GM19238 (cell line): Measurements from ENCODE around the gene PTPN21.

ENCODE experiments used
- DNase-seq: peaks from one replicate; pipeline ENCODE4 v3.0.0; 2011; ENCODE audit warnings: low spot score; ENCODE audit not compliant: insufficient read length

PTPN21 gene

DNA sequence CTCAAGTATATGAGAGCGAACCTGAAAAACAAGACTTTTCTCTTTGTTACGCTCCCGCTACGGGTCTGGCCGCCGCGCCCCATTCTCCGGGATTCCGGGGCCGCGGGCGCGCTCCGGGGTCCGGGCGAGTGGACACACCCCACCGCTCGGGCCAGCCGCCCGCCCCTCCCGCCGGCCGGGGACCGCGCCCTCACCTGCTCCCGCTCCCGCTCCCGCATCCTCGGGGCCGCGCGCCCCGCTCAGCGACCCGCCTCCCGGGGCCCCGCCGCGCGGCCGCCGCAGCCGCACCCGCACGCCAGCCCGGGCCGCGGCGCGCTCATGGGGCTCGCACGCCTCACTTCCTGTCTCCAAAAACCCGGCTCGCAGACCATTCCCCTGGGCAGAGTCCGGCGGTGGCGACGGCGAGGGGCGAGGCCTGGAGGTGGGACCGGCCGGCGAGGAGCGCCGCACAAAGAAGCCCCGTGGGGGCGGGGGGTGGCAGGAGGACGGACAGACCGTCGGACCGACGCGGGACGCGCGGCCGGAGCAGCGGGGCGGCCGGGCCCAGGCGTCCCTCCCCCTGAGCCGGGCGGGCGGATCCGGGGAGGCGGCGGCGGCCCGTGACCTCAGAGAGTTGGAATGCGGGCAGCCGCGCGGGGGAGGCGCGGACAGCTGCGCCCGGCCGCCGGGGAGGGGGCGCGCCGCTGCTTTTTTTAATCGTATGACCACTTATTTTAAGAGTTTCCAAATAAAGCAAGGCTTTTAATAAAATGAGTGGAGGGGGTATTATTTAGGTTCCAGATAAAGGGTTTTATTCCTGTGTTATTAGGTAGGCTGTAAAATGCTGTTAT, at the start of gene PTPN21:
Gene PTPN21, minus strand, starts transcription at position 551 of the 830 bp plus-strand sequence. CDS start 4,590 bp downstream, outside the sequence.
- peak; percentile 34 for DNase-seq

DNA sequence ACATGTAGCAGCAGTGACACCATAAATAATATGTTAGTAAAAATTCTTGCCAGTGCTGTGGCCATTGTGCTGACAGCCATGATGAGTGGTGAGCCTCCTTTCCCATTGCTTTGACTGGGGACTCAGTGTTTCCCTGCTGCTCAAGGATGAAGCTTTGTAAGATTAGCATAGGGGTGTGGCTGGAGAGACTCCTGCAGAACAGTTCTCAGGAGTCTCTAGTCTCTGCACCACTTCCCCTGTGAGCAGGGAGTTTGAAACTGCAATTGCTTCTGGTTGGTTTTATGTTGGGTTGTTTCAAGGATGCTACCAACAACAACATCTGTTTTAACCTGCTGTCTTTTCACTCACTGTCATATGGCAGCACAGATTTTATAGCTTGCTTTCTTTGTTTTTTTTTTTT, 49.4 kb upstream of the PTPN21 start:
- DNase-seq: no peak

DNA sequence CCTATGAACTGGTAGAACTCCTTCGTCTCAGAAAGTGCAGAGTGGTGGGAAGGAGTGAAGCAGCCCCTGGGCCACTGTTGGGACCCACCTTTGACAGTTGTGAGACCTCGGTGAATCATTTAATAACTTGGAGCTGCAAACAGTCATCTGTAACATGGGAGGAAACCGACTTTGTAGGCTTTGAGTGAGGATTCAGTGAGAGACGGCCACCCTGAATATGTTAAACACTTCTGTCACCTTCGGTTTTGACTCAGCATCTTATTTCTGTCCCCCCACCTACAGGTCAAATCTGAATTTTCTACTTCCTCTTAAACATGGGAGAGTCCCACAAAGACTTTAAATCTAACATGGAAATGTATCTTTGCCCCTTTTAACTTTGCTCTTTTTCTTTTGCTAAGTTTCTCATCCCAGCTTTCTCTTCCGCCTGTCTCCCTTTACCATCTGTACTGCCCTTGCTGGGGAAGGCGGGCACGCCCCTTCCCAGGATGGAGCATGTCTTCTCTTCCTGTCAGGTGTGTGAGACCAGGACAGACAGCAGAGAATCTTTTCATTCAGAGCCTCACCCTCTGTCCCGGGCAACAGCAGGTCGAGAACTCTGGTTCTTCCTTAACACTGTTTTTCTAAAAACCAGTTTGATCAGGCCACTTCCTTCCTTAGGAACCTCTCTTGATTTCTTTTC, 45.1 kb upstream of the PTPN21 start:
- peak; percentile 28 for DNase-seq

DNA sequence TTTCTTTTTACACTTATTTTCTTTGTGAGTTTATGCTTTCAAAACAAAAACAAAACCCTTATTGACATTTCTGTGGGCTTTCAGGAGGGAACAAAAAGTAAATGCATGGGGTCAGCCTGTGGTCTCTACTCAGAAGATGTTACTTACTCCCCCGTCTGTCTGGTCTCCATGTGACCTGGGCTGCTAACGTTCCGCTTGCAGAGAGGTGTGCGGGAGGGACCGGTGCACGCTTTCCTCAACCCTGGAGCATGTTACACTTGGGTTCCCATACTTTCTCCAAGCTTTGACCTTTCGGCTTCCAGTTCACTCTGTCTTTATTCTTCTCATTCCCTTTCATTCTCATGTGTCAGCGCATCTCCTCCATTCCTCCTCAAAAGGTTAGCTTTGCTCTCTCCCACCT, 44.5 kb upstream of the PTPN21 start:
- DNase-seq: no peak

DNA sequence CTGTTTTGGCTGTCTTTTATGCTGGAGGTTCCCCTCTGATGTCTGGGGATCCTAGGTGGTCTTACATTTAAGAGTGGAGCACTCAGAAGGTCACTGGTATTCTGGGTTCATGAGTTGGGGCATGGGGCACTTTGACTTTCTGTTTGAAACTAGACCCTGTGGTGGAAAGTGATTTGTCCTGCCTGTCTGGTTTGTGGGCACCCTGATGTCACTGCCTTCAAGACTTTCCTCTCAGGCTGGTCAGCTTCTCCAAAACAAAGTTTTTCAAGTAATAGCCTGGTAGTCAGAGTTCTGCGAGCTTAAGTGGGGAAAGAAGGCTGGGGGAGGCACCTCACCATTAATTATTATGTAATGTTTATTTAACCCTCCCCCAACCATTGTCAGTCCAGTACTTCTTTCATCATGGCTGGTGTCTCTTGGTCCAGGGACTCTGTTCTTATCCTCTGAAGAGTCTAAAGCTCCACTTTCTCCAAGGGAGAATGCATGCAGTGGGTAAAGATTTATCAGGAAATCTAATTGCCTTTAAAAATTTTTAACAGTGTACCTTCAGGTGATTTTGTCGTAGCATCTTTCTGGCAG, 43.4 kb upstream of the PTPN21 start:
- DNase-seq: no peak

DNA sequence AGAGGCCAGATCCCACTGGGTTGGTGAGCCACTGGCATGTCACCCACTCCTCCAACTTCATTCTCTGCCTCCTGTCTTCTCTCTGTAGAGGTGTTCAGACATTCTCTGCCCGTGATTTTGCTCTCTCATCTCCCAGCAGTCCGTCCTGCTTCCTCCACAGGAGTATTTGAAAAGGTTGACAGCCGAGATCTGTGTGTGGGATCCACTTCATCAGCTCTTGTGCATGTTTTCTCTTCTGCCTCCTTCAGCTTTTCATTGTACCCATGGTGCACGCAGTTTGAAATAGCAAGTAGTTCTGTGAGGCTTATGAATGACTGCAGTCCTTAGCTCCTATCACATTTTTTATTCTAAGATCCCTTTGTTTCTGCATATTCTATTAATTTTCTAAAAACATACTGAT, 42.8 kb upstream of the PTPN21 start:
- no peak for DNase-seq

DNA sequence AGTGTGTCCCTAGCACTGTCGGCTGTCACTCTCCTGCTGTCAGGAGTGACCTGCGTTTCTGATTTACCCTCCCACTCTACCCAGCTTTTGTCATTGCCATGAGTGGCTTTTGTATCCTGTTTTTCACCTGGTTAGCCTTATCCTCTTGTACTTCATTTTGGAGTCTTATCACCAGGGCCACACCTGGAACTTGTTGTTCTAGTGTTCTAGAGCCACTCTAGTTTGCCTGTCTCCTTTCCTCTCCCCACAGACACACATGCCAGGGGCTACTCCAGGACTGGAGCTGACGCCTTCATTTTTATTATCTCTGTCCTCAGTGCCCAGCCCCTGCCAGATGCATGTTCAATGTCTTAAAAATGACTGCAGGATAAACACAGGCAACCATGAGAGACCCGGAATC, 42.2 kb upstream of the PTPN21 start:
- no peak for DNase-seq

DNA sequence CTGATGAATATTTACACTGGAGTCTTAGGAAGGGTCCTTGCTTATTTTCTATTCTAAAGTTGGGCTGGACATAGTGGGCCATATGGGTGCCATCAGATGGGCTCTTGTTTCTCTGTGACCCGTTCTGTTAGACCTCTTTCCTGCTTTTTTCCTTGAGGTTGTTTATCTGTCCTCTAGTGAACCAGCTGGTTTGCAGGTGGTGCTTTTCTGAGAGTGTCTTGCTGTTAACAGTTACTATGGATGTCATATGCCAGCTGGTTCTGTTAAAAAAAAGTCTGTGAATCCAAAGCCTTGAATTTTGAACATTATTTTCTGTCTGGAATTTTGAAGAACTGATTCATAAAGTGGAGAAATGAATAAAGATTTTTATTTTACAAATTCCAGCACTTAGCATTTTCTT, 37.2 kb upstream of the PTPN21 start:
- no peak for DNase-seq

DNA sequence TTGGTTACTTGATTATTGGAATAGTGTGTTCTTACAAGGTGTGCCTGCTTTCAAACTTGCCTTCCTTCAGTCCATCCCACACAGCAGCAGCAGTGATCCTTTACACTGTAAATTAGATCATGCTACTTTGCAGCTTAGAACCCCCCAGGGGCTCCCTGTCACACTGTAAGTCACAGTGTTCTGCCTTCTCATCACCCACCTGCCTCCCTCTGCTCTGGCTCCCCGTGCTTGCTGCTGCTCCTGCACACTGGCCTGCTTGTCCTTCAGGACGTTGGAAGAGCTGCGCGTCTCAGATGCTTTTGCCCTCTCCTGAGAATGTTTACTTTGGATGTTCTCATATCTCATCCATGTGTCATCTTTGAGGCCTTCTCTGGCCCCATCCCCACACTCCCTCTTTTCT, 35.4 kb upstream of the PTPN21 start:
- no peak for DNase-seq

DNA sequence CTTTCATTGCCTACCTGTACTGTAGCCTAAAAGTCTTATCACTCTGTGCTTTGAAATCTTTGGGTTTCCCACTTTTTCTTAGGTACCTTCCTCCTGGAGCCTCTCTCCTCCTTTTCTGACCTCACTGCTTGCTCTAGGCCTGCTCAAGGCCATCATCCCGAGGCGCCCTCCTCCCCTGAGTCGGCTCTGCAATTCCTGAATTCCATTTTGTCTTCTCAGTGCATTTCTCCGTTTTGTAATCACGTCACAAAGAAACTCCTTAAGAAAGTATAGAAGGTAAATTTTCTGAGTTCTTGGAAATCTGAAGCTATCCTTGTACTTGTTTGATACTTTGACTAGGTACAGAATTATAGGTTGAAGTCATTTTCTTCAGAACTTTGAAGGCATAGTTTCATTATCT, 33.3 kb upstream of the PTPN21 start:
- no peak for DNase-seq

DNA sequence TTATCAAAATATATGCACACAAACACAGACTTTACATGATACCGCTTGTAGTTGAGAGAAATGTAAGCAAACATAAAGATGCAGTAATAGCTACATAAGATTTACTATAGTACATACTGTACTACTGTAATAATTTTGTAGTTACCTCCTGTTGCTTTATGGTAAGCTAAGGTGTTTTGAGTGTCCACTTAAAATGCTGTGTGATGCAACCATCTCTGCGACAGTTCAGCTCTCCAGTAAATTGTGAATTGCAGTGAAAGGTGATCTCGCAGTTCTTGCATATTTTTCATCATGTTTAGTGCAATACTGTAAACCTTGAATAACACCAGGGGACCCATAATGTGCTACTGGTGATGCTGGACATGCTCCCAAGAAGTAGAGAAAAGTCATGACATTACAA, 29.6 kb upstream of the PTPN21 start:
- DNase-seq: no peak

DNA sequence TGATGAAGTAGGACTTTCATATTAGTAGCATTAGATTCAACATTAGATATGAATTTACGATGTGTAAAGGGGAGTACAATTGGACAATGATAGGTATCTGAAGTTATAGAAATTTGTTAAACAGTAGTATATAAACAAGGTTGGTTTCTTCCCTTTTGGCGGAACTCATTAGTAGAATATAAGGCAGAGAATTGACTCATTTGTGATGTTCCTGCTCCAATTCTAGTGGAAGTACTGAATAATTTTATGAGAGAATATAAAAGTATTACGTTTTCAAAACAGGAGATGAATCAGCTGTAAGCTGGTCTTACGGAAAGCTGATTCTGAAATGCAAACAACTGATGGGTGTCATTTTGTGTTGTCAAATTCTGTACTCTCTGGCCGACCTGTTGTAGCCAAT, 21.4 kb upstream of the PTPN21 start:
- no peak for DNase-seq

DNA sequence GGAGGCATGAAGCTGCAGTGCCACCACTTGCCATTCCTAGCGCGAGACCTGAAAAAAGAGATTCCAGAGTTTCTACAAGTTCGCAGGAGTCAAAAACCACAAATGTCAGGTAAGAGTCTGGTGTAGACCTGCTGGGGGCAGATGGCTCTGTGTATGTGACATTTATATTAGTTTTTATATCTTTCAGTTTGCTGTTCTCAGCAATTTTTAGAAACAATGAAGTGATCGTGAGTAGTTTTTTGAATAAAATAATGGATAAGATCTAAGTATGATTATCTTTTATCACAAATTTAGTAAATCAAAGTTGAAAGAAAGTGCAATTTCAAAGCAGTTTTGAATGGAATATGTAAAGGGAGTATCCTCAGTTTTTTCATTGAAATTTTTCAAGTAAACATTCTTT, 17.3 kb upstream of the PTPN21 start:
- DNase-seq: no peak

DNA sequence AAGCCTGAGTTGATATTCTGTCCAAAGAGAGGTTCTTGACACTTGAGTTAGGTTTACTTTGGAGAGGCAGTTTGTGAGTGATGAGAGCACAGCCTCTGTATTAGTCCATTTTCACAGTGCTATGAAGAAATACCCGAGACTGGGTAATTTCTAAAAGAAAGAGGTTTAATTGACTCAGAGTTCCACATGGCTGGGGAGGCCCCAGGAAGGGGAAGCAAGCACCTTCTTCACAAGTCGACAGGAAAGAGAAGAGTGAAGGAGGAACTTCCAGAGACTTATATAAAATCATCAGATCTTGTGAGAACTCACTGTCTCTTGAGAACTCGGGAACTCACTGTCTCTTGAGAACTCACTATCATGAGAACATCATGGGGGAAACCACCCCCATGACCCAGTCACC, 13.4 kb upstream of the PTPN21 start:
- DNase-seq: no peak

DNA sequence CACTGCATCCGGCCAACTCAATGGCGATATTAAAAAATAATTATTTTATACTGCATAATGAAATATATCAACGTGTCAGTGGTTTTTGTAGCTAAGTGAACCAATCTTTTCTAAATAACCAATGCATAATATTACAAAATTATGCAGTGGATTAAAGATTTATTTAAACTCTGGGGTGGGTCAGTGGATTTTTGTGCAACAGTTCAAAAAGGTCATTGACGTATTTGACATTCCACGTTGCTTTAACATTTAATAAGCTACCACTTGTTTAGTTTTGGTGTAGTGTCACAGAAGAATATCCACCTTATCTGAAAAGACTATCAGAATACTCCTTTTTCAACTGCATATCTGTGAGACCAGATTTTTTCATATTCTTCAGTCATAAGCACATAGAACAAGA, 10.6 kb upstream of the PTPN21 start:
- no peak for DNase-seq

DNA sequence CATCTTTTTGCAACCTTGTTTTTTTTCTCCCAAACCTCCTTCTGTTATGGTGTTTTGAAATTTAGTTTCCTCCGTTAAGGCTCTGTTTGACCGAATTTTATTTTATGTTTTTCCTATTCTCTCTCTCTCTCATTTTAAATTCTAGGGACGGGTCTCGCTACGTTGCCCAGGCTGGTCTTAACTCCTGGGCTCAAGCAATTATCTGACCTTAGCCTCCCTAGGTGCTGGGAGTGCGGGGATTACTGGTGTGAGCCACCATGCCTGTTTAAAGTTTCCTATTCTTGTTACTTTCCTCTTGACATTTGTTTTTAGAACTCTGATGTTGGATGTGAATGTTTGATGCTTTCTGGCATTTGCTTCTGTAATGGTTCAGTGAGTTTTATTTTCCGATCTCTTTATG, 9.0 kb upstream of the PTPN21 start:
- DNase-seq: no peak

DNA sequence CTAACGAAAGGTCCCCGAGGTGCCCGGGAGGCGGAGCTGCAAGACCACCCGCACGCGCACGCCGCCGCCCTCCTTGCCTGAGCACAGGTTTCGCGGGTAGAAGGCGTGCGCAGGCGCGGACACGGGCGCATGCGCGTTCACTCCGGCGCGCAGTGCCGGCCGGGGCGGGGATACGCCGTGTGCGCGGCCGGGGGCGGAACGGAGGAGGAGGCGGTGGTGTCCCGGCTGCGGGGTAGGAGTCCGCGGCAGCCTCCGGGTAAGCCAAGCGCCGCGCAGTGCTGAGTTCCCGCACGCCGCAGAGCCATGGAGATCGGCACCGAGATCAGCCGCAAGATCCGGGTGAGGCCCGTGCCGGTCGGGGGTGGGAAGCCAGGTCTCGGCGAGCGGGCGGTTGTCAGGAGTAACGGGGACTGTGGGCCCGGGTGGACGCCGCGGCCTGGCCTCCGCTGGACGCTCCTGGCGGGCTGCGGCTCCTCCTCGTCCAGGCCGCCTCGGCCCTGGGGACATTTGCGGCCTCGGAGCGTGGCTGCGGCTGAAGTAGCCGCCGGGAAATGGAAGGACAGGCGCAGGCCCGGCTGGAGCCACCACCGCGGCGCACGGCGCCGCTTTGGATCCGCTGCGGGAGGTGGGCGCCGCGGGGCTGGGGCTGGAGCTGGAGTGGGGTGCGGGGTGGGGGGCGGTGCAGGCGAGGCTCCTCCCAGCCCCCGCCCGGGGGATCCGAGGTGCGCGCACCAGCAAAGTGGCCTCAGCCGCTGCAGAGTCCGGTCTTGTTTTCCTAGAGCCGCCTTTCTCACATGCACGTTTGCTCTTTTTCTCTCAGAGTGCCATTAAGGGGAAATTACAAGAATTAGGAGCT, 8.3 kb upstream of the PTPN21 start, which contains the start of gene ZC3H14:
Gene ZC3H14, plus strand, starts transcription at position 207 of the 856 bp plus-strand sequence. Its CDS starts 97 bp downstream, at position 304.
- DNase-seq: peak; percentile 90

DNA sequence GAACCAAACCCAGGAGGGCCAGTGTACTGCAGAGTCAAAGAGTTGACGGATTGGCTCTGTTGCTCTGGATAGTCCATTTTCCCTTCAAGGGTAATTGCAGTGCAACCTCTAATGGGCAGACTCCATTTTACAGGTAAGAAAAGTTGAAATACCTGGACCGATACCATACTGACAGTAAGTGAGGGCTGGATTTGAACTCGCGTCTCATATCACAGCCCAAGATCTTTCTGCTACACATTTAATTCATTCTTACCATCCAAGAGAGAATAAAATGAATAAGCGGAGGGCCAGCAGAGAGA, 7.7 kb upstream of the PTPN21 start:
- DNase-seq: no peak

DNA sequence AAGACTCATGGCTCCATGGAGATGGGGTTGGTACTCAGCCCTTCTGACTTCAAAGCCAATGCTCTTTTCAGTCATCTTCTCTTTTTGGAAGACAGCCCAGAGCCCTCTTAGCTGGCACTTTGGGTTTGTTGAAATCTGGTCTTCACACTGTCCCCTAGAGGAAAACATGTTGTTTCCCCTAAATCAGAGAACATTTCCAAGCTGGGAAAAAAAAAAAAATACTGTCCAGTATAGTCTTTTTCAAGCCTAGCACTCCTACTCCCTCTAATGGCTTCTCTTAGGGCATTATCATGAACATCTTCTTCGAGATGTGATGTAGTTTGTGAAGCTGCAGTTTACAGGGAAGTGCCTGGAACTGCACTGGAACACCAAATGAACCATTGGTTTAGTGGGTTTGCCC, 5.0 kb upstream of the PTPN21 start:
- DNase-seq: no peak

DNA sequence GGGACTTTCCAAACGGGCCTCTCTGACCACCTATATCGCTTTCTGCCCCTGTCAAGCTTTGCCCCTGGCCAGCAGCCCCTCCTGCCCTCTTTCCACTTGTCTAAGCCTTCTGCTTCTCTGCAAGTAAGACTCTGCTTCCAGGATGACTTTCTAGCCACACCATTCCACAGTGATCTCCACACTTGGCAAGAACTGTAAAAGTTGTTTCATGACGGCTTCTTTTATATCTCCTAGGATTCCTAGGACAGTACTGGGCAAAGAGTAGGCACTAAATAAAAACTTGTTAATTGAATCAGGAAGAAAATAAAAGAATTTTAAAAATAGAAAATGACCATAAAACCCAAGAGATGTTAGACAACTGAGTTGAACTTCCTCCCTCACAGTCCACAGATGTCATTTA, 1.8 kb upstream of the PTPN21 start:
- no peak for DNase-seq

DNA sequence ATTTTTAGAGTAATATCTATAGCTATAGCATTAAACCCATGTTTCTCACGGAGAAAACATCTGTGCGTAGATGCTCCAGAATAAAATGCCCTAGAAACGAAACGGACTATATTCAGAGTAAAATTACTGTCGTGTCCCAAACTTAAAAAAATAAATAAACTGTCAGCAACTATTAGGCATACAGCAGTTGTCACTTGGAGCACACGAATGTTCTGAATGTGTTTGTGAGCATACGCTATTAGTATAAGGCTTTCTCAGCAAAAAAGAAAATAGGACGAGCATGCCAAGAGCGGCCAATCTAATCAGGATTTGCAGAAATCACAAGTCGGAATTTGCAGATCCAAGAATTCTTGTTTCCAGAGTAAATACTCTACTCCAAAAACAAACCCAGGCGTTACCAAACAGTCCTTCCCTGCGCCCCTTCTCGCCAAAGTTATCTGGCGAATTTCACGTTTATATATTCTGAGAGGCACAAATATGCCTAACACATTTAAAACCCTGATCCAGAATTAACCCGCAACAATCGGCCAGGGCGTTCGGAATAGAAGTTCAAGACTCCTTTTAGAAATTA, 836 bp downstream of the PTPN21 start:
- no peak for DNase-seq
